ENCODE results near the gene TFB2M. TPM values are rescaled to one million over a fixed set of nuclear protein-coding genes. Genes with fewer than 3 reads are reported as not detected.

The TFB2M gene
- total RNA-seq, 1 experiment from 2014 or later: 27.7 TPM

- Mint-ChIP-seq H3K9me3 (no peaks in the 10 kb centered on the region), H3K4me1 (peaks cover 2 to 3% of the 10 kb centered on the region in 2 experiments; a peak in 3 of 4 replicates), H3K27ac (no peak overlapping the region), H3K36me3 (ENCODE audit: insufficient read depth in 1 of 3, low read depth in 3 of 3) (peaks cover 0 to 8% (median 0%) of the 10 kb centered on the region in 3 experiments; a peak in 3 of 7 replicates), H3K27me3 (ENCODE audit: low read depth) (no peaks in the 10 kb centered on the region), H3K4me3 (no peak overlapping the region)
- TF ChIP-seq CTCF (conservative IDR thresholded peaks at IDR 0.05): no peak
- Histone ChIP-seq H3K4ac (ENCODE audit: low read depth, low read length) (no peak overlapping the region), H2BK15ac (ENCODE audit: low read depth, low read length) (no peak overlapping the region), H4K20me1 (ENCODE audit: control insufficient read depth, insufficient read depth, insufficient read length) (no peaks in the 10 kb centered on the region), H3K56ac (ENCODE audit: insufficient read length, low read depth, low read length) (no peak overlapping the region), H3K23ac (ENCODE audit: insufficient read length, low read depth, low read length) (no peak overlapping the region), H3K23me2 (ENCODE audit: insufficient read length, low read depth, low read length, poor library complexity, severe bottlenecking) (no peaks in the 10 kb centered on the region), H2BK120ac (ENCODE audit: low read depth, low read length, poor library complexity, severe bottlenecking) (no peak overlapping the region), H3K9me3 (ENCODE audit: control insufficient read depth, low read depth, low read length) (no peaks in the 10 kb centered on the region), H3K27me3 (ENCODE audit: insufficient read depth, low read length) (no peaks in the 10 kb centered on the region), H2BK20ac (ENCODE audit: low read depth, low read length, poor library complexity, severe bottlenecking) (no peak overlapping the region), H3K14ac (ENCODE audit: insufficient read depth, low read length) (no peak overlapping the region), H3K4me2 (ENCODE audit: insufficient read depth, insufficient read length, low read length) (no peak overlapping the region), H2BK12ac (ENCODE audit: insufficient read length, low read depth, low read length) (no peak overlapping the region), H3K79me2 (ENCODE audit: insufficient read depth, low read length) (no peaks in the 10 kb centered on the region; the same call in 1 of the 2 replicates), H3K4me1 (ENCODE audit: insufficient read depth, low read length) (no peaks in the 10 kb centered on the region), H3T11ph (ENCODE audit: low read length) (no peak overlapping the region), H4K91ac (ENCODE audit: insufficient read length, low read depth, low read length) (no peak overlapping the region), H3K18ac (ENCODE audit: insufficient read length, low read depth, low read length) (no peak overlapping the region), H2AK5ac (ENCODE audit: insufficient read length, low read length) (no peak overlapping the region), H3K9ac (ENCODE audit: extremely low read depth, insufficient read length, low read length) (no peak overlapping the region), H3K27ac (ENCODE audit: insufficient read length, low read depth, low read length) (no peak overlapping the region), H4K8ac (replicated peaks; ENCODE audit: insufficient read length, low read depth, low read length) (no peak overlapping the region), H2AFZ (ENCODE audit: low read length) (no peak overlapping the region), H3K79me1 (ENCODE audit: insufficient read depth, low read depth, low read length, poor library complexity, severe bottlenecking) (peaks cover 2% of the 10 kb centered on the region), H4K5ac (ENCODE audit: insufficient read length, low read depth, low read length) (no peak overlapping the region), H2BK5ac (ENCODE audit: insufficient read length, low read length) (no peak overlapping the region)
- WGBS (ENCODE audit: extremely low coverage, insufficient read length, low lambda C conversion rate): no CpG with 5 or more reads among the region's 15 CpGs
- DNase-seq: no peak
Observed at GRCh38 chr1:246580497-246581370, 14.7 kb upstream of the TFB2M start.

All from H9 (cell line).